NB4 (cell line): Measurements from ENCODE around the gene NR3C1.

ENCODE experiments used
- CTCF ChIP-seq: IDR thresholded peaks from one replicate; pipeline ENCODE4 v1.5.1; 2012; ENCODE audit warnings: low read depth, low read length
- MAX ChIP-seq: IDR thresholded peaks from 2 replicates; pipeline ENCODE4 v1.6.1; 2011; ENCODE audit warnings: low read depth, low read length
- MYC ChIP-seq: IDR thresholded peaks from 2 replicates; pipeline ENCODE4 v1.6.1; 2011; ENCODE audit warnings: low read depth, low read length
- POLR2A ChIP-seq: IDR thresholded peaks from 2 replicates; pipeline ENCODE4 v1.6.1; 2011; ENCODE audit warnings: mild to moderate bottlenecking; ENCODE audit not compliant: insufficient read length; ENCODE audit errors: extremely low read depth

GRCh38 chr5:143409926-143410325, 6.4 kb upstream of the NR3C1 start:
- TF ChIP-seq CTCF: no peak
- TF ChIP-seq MYC: no peak
- TF ChIP-seq MAX: no peak
- TF ChIP-seq POLR2A: no peak
